Stomach (tissue), 9 donors: ENCODE measurements around the gene SPOCK3. TPM values are rescaled to one million over a fixed set of nuclear protein-coding genes. Genes with fewer than 3 reads are reported as not detected.
A peak's percentile ranks its signal among the peaks of the same experiment; 100 is the strongest.

Source experiments
- DNase-seq, 2 donors: peaks; one replicate each; pipeline versions ENCODE4 v3.0.0 to v3.0.0-alpha.2; 2013 to 2019
- H3K27ac ChIP-seq, 5 donors: fragments of 200-600 bp in 4 of 5; sonication (generic) in 4 of 5; one replicate each; pipeline ENCODE4 v1.5.1; 2013 to 2019; ENCODE audit warnings: mild to moderate bottlenecking in 1 of 5, moderate library complexity in 1 of 5
- H3K27me3 ChIP-seq, 3 donors: fragments of 200-600 bp; sonication (generic); one replicate each; pipeline ENCODE4 v1.5.1; 2017 to 2019; ENCODE audit warnings: mixed run types in 1 of 3
- H3K36me3 ChIP-seq, 4 donors: fragments of 200-600 bp; sonication (generic); 1 replicate in 3 of 4; 2 replicates in 1 of 4; pipeline ENCODE4 v1.5.1; 2016 to 2019
- H3K4me1 ChIP-seq, 4 donors: fragments of 200-600 bp; sonication (generic); one replicate each; pipeline ENCODE4 v1.5.1; 2016 to 2019
- H3K4me3 ChIP-seq, 4 donors: fragments of 200-600 bp; sonication (generic) in 3 of 4; one replicate each; pipeline ENCODE4 v1.5.1; 2016 to 2019; ENCODE audit warnings: mild to moderate bottlenecking in 1 of 4
- H3K9me3 ChIP-seq, 4 donors: fragments of 200-600 bp; sonication (generic); one replicate each; pipeline ENCODE4 v1.5.1; 2016 to 2019
- EP300 ChIP-seq: sonication (generic); formaldehyde crosslinking; IDR thresholded peaks from one replicate; pipeline ENCODE4 v1.6.1; 2017; ENCODE audit warnings: antibody characterized with exemption
- POLR2A ChIP-seq, 4 donors: fragments of 450-650 bp; IDR thresholded peaks; one replicate each; pipeline ENCODE4 v1.6.1; 2016; ENCODE audit warnings: antibody characterized with exemption in 4 of 4, control low read depth in 2 of 4, mild to moderate bottlenecking in 1 of 4, moderate library complexity in 1 of 4
- POLR2AphosphoS5 ChIP-seq, 3 donors: sonication (generic); formaldehyde crosslinking; IDR thresholded peaks; one replicate each; pipeline ENCODE4 v1.6.1; 2016; ENCODE audit warnings: antibody characterized with exemption in 3 of 3
- WGBS, 5 donors: extraction: QIAGEN DNeasy Blood & Tissue Kit in 3 of 5; methylation state at CpG; one replicate each; pipeline versions ENCODE4 v1.1.5 to v1.1.7; 2013 to 2018; 5-methylcytosine and 5-hydroxymethylcytosine counted together
- intact Hi-C: fragments of 100-400 bp; cut with DNase I; formaldehyde crosslinking; loops from one replicate; pipeline ENCODE4 v1.15.1; 2023; ENCODE audit warnings: low total_unique reads
- polyA plus RNA-seq, 3 donors: library from polyadenylated mRNA; stranded (reverse); fragments of 200-250 nt; gene quantifications; one replicate each; pipeline ENCODE4 v1.2.3, GENCODE V29; 2013
- total RNA-seq, 5 donors: library from RNA; depleted of rRNA; stranded (reverse); fragments of >200 nt; gene quantifications; one replicate each; pipeline versions ENCODE4 v1.1.0 to v1.2.3, GENCODE V29; 2014 to 2016
- TF ChIP-seq, protein P1 (sequence below), 7 experiments: fragments of 450-650 bp in 4 of 7; fragments of 200-600 bp in 3 of 7; sonication (generic) in 3 of 7; IDR thresholded peaks; one replicate each; pipeline ENCODE4 v1.5.1; 2016 to 2019; ENCODE audit warnings: antibody characterized with exemption in 7 of 7, control low read depth in 2 of 7, mild to moderate bottlenecking in 1 of 7
- donor health status: healthy with polysubstance abuse.
- donor health status: Bipolar disorder and iron deficiency.
- donor health status: healthy.

The SPOCK3 gene
- total and polyA plus RNA-seq, 8 donors = 0.33 to 6.1 (median 1.8) TPM; not detected in 5

DNA sequence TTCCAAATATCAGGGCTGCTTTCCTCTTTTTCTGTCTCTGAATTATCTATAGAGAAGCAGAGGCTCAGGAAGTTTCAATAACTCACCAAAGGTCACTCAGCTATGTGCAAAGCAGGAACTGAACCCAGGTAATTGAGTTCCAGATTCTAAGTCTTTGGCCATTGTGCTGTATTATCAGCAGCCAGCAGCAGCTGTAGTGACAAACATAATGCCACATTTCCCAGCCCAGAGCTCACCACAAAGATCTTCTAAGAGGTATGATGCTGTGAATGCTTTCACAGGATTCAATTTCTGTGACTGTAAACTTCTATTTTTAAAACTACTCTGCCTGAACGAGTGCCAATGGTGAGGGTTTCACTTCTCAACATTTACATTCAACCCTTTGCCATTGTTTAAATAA lies 56.4 kb downstream of the SPOCK3 start:
- no peaks in the 10 kb centered on the region for H3K9me3 ChIP-seq
- H3K4me3 ChIP-seq = no peak overlapping the region
- no peak for DNase-seq
- H3K36me3 ChIP-seq = no peaks in the 10 kb centered on the region
- H3K27me3 ChIP-seq = no peaks in the 10 kb centered on the region
- H3K4me1 ChIP-seq = no peaks in the 10 kb centered on the region
- WGBS, 5 donors = 7 to 27% (median 24%) methylated on average over 1 of the region's 1 CpG
- intact Hi-C loops = no loop called here
- no peak for TF ChIP-seq EP300
- TF ChIP-seq POLR2A (IDR thresholded peaks at IDR 0.05) = no peak
- TF ChIP-seq, protein P1, sequence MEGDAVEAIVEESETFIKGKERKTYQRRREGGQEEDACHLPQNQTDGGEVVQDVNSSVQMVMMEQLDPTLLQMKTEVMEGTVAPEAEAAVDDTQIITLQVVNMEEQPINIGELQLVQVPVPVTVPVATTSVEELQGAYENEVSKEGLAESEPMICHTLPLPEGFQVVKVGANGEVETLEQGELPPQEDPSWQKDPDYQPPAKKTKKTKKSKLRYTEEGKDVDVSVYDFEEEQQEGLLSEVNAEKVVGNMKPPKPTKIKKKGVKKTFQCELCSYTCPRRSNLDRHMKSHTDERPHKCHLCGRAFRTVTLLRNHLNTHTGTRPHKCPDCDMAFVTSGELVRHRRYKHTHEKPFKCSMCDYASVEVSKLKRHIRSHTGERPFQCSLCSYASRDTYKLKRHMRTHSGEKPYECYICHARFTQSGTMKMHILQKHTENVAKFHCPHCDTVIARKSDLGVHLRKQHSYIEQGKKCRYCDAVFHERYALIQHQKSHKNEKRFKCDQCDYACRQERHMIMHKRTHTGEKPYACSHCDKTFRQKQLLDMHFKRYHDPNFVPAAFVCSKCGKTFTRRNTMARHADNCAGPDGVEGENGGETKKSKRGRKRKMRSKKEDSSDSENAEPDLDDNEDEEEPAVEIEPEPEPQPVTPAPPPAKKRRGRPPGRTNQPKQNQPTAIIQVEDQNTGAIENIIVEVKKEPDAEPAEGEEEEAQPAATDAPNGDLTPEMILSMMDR (IDR thresholded peaks at IDR 0.05) = no peak
- TF ChIP-seq POLR2AphosphoS5 (IDR thresholded peaks at IDR 0.05) = no peak
- no peak overlapping the region for H3K27ac ChIP-seq

DNA sequence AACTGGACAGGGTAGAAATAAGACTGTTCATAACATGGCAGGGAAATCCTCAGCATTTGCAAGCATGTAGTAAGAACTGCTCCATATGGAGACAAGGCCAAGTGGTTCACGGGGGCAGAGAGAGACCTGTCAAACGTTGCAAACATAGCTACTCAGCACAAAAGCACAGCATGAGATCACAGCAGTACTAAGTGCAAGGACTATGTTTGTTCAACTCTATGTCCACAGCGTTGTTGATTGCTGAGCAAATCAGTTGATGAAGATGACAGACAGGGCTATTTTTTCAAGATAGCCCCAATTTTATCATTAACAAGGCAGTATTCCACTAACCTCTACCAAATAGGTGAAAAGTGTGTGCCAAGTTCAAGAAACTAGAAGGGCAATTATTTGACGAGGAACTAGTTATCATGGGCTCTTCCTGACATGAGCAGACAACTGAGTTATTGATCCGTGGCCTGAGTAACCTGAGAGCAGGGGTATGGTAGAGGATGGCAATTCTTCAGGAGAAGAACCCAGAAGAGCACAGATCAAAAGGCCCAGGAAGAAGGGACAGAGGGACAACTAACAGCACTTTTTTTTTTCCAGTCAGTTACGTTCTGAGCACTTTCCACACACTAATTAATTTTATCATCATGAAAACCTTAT lies 57.4 kb downstream of the SPOCK3 start:
- Histone ChIP-seq H3K4me1 (no peaks in the 10 kb centered on the region), H3K9me3 (no peaks in the 10 kb centered on the region), H3K27ac (no peak overlapping the region), H3K36me3 (no peaks in the 10 kb centered on the region), H3K4me3 (no peak overlapping the region), H3K27me3 (no peaks in the 10 kb centered on the region)
- intact Hi-C loops = no loop called here
- peak in 1 of 2 donors; percentile 30 for DNase-seq
- TF ChIP-seq EP300 (no peak), POLR2A (IDR thresholded peaks at IDR 0.05) (no peak), POLR2AphosphoS5 (IDR thresholded peaks at IDR 0.05) (no peak)
- TF ChIP-seq, protein P1 (IDR thresholded peaks at IDR 0.05) = no peak
- WGBS, 5 donors = 44 to 56% (median 55%) methylated on average over 6 of the region's 6 CpGs

DNA sequence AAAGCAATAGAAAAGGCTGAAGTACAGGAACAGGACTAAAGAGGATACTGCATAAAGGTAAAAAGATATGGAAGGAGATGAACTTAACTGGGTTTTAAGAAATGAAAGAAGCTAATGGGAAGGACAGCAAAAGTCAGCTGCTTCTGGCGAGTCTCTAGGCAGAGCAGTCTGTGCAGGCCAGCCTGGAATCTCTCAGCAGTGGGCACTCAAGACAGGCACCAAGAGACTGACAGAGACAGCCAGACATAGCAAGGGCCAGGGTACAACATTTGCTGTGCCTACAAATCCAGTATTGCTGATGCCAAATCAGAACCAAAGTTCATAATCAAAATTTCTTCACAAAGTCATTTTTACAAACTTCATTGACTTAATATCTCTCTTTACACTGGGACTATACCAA lies 62.4 kb downstream of the SPOCK3 start:
- intact Hi-C loops = no loop called here
- no peak overlapping the region for H3K27ac ChIP-seq
- 42 to 89% (median 74%) methylated on average over 1 of the region's 1 CpG for WGBS, 5 donors
- TF ChIP-seq, protein P1 (IDR thresholded peaks at IDR 0.05) = no peak
- no peak for TF ChIP-seq POLR2A (IDR thresholded peaks at IDR 0.05)
- TF ChIP-seq POLR2AphosphoS5 (IDR thresholded peaks at IDR 0.05) = no peak
- no peak for TF ChIP-seq EP300
- no peak for DNase-seq
- no peaks in the 10 kb centered on the region for H3K36me3 ChIP-seq
- H3K4me3 ChIP-seq = no peak overlapping the region
- no peaks in the 10 kb centered on the region for H3K27me3 ChIP-seq
- H3K4me1 ChIP-seq = no peaks in the 10 kb centered on the region
- no peaks in the 10 kb centered on the region for H3K9me3 ChIP-seq

DNA sequence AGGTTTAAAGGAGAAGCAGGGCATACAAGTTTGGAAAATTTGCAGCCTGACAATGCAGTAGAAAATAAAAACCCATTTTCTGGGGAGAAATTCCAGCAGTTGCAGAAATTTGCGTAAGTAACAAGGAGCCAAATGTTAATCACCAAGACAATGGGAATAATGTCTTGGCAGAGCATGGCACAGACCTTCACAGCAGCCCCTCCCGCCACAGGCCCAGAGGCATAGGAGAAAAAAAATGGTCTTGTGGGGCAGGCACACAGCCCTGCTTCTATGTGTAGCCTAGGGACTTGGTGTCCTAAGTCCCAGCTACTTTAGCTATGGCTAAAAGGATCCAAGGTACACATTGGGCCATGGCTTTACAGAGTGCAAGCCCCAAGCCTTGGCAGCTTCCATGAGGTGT lies 65.7 kb downstream of the SPOCK3 start:
- WGBS, 5 donors = 89 to 100% (median 94%) methylated on average over 2 of the region's 2 CpGs
- Histone ChIP-seq H3K9me3 (no peaks in the 10 kb centered on the region), H3K27me3 (no peaks in the 10 kb centered on the region), H3K27ac (no peak overlapping the region), H3K4me1 (no peaks in the 10 kb centered on the region), H3K36me3 (no peaks in the 10 kb centered on the region), H3K4me3 (no peak overlapping the region)
- intact Hi-C loops = no loop called here
- no peak for DNase-seq
- TF ChIP-seq POLR2AphosphoS5 (IDR thresholded peaks at IDR 0.05) = no peak
- no peak for TF ChIP-seq POLR2A (IDR thresholded peaks at IDR 0.05)
- TF ChIP-seq, protein P1 (IDR thresholded peaks at IDR 0.05) = no peak
- TF ChIP-seq EP300 = no peak
